Right lung (tissue), 5 donors: Measurements from ENCODE around the gene SFTPD. TPM values are rescaled to one million over a fixed set of nuclear protein-coding genes. Genes with fewer than 3 reads are reported as not detected.
"Not testable (repeated sequence)": the region's sequence is repeated elsewhere in the genome, so short reads cannot be mapped to it uniquely, and the experiment has no call there.

Source experiments
- DNase-seq, 2 donors: peaks; one replicate each; pipeline ENCODE4 v3.0.0-alpha.2; 2013
- polyA plus RNA-seq, 5 donors: library from polyadenylated mRNA; unstranded; fragments of 120-200 nt; gene quantifications; one replicate each; pipeline versions ENCODE4 v1.2.1 to v1.2.3, GENCODE V29; 2013; ENCODE audit warnings: inconsistent platforms in 1 of 5, low replicate concordance in 1 of 5; ENCODE audit not compliant: insufficient read length in 5 of 5, insufficient read depth in 1 of 5

The SFTPD gene
- polyA plus RNA-seq, 5 donors = 5.6 to 11.5 (median 9.6) TPM

DNA sequence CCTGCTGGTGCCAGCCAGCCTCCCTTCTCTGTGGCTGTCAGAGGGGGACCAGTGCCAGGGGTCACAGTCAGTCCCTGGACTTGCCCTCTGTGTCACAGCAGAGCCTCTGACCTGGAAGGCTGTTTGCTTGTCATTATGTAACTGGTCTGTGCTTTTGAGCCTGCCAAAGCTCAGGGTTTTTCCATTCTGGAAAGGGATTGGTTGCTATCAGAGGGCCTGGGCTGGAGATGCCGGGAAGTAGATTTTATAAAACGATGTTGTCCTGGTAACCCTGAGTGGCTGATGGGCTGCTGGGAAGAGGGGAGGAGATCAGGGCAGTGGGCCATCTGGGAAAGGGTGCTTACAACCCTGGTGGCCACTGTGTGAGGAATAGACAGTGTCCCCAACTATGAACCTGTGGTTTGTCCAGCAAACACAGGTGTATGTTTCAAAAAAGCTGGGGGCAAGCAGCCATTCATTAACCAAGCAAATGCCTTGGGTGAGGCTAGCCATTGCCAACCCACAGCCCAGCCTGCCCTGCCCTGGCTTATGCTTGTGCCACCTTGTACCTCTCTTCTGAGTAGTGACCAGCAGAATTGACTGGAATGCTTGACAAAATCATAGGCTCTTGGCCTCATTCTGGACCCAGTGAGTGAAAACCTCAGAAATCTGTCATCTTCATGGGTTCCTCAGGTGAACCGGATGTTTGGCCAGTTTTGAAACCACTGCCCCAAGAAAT is 21.6 kb downstream of the SFTPD start:
- no peak for DNase-seq

DNA sequence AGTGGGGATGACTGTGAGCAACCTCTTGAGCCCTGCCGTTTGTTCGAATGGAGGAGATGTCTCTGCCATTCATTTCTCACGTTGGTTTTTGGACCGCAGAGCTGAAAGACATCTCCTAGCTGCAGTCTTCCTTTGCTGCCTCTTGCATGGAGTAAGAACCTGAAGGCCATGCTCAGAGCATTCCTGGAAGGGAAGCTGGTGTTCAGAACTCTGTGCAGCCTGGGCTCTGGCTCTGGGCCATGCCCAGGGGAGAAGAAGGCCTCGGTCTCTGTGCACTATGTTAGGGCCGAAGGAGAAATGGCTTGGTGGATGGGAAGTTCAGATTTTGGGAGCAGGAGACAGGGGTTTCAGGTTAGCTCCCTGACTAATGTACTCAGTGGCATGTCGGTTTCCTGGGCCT is 22.9 kb downstream of the SFTPD start:
- no peak for DNase-seq

DNA sequence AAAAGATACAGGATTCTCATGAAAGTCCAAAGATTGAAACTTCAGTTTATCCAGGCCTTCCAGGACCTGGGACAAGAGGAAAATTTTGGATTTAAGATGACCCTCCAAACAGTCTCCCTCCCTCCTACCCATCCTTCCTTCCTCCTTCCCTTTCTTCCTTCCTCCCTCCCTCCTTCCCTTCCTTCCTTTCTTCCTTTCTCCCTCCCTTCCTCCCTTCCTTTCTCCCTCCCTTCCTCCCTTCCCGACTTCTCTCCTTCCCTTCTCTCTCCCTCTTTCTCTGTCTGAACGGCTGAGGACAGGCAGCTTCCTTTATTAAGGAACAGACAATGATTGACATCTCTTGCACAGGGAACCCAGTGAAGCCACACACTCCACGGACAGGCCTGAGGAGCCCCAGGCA is 23.3 kb downstream of the SFTPD start:
- DNase-seq = no peak

DNA sequence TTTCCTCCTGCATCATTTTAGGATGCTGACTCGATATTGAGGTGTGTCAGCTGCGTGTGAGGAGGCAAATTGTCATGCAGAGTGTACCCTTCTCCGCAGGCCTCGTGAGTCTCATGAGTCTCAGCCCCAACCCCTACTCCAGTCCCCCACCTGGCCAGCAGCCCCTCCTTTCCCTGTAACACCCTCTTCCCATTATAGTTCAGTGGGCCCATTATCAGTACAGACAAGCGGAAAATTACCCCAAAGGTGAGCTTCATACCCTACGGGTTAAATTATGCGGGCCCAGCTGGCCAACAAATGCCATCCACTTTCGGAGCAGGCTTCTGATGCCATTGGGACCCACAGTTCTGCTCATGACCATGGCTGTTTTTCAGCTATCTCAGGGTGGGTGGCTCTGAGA is 25.2 kb downstream of the SFTPD start:
- DNase-seq = no peak

DNA sequence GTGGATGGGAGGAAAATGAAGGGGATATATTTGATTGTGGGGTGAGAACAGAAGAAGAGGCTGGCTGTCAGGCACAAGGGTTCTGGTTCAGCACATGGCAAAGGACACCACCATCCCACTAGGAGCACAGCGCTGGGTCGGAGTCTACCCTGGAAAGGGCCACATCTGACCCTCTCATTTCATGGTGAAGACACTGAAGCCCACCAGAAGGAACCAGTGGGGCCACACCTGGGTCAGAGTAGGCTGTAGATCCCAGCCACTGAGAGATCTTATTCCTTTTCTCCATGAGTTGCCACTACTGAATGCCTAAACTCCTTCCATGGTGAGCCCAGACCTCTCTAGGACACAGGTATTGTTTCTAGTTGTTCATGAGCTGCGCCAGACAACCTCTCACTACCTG is 25.8 kb downstream of the SFTPD start:
- DNase-seq = no peak

DNA sequence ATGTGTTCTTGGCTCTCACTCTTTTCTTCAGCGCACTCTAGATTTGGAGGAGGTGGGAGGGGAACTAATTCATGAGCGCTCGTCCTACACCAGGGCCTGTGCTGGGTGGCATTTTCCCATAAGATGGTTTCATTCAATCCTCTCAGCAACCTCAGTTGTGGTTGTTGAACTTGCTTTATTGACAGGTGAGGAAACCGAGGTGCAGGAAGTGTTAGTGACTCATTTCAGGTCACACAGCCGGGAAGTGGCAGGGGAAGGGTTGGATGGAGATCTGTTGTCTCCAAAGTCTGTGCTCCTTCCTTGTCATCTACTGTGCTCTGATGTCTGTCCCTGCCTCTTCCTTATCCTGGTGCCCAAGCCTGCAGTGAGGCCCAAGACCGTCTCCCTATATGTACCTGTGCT is 26.9 kb downstream of the SFTPD start:
- not testable (repeated sequence) for DNase-seq

DNA sequence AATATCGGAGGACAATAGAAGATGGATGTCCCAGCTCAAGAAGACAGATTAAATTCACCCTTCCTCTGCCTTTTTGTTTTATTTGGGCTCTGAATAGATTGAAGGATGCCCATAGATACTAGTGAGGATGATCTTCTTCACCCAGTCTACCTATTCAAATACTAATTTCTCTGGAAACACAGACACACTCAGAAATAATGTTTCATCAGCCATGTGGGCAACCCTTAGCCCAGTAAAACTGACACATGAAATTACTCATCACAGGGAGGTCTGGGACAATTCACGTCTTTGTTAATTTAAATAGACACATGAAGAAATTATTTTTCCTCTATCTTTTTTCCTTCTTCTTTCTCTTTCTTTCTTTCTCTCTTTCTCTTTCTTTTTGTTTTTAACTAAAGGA is 33.1 kb downstream of the SFTPD start:
- DNase-seq = not testable (repeated sequence)

DNA sequence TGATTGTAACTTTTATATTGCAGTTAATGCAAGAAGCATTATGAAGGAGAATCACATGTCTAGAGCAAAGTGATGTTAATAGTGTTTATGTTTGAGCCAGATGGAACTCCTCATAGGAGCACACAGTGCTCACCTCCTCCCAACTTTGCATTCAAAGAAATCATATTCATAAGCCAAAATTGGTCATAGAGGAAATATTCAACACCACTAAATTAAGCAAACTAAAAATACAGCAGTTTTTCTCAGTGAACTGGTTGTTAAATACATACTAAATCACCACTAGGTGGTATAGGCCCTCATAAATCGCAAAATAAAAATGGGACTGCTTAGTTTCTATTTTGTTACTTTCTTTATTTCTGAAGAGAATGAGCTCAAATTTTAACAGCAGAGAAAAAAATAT is 34.4 kb downstream of the SFTPD start:
- not testable (repeated sequence) for DNase-seq

DNA sequence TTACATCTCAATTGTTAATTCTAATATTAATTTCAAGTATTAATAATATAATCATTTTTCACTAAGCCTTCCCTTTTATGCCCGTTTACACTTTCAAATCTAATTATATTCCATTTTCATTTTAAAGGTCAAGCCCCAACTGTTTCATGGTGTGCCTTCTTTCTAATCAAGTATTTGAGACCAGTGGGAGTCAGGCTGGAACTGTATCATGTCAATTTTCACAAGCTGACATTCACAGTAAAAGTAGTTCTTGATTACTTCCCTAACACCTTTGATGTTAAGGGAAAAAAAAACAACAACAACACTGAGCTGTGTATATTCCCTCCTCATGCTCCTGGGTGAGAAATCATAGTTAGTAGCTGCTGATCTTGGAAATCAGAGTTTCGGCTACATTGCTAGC is 38.1 kb downstream of the SFTPD start:
- DNase-seq = no peak

DNA sequence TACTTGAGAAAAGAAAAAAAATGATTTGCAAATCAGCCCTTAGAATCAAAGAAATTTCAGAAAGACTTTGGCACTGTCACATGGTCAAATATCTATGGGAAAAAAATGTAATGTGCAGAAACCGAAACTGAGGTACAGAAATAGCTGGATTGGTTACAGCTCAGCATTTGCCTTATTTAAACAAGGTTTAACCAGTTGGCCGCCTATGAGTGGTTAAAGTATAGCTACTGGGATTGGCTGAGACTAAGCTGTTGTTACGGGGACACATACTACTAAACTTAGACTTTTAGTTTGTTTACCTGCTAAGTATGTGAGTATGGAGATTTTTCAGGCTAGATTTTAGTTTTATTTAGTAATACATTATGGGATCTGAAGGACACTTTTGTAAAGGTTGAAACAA is 38.6 kb downstream of the SFTPD start:
- DNase-seq = no peak

DNA sequence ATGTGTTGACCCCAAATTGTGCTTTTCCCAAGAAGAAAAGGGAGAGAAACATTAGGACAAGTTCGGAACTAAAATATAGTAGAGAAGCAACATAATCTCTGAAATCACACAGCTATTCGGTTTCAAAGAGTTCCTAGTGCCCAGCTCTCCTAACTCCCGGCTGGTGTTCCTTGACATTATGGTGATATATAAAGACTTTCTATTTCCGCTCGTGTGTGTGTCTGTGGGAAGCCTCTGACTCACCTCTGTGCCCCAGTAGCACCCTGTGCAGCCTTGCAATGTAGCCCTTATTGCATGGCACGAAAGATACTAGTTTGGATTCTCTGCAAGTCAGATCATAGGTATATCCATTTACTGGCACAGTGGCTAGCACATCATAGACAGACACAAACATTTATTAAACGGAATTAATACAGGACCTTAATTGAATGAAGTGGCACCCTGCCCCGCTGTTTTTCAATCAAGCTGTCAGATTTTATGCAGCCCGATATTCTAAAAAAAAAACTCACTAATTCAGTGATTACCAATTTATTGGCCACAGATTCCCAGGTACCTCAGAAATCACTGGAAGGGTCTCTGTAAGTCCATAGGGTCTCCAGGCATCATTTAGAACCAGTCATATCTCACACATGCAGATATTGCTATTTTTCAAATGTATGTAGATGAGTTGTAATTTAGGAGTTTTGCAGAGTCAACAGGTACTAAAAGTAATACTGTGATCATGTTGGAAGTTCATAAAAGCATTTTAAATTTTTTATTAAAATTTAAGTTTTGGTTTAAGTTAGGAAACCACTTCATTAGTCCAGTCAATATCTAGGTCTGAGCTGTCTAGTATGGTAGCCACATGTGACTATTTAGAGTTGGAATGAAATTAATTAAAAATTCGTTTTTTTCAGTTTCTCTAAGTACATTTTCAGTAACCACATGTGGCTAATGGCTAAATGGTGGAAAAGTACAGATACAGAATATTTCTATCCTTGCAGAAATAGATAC is 43.3 kb downstream of the SFTPD start:
- peak in 1 of 2 donors; percentile 10 for DNase-seq

DNA sequence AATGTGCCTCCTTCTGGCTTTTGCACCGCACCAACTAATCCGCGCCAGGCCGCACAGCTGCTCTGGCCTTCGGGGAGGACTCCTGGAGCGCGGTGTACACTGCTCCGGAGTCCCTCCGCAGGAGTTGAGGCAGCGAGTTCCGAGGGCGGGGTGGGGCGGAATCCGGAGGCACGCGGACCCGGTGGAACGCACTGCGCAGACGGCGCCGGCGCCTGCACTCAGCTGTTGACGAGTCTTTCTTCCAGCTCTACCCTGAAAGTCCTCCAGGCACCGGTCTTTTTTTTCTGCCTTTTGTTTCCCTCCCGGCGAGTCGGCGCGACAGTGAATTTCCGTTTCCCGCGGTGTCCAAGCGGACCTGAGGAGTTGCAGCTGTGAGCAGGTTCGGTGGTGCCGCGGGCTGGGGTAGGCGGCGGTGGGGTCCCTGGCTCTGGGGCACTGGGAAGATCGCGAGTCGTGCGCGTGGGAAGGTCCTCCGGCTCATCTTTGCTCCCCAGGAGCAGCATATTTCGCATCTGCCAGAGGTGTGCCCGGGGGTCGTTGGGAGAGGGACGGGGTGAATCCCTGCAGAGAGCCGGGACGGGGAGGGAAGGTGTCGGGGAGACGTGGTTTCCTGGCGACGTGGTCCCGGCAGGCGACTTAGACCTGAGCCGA is 44.1 kb downstream of the SFTPD start:
- DNase-seq = peak; percentile 61 to 70

DNA sequence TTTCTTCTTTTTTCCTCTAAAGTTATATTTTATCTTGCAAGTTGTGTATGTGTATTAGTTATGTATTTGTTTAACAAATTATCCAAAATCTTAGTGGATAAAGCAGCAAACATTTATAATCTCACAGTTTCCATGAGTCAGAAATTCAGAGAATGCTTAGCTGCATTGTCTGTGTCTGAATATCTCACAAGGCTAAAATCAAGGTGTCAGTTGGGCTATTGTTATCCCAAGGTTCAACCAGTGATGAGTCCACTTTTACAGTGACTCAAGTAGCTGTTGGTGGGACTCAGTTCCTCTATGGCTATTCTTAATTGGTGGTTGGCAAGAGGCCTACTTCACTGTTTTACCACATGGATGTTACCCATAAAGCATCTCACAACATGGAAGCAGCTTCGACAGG is 47.3 kb downstream of the SFTPD start:
- DNase-seq = not testable (repeated sequence)

DNA sequence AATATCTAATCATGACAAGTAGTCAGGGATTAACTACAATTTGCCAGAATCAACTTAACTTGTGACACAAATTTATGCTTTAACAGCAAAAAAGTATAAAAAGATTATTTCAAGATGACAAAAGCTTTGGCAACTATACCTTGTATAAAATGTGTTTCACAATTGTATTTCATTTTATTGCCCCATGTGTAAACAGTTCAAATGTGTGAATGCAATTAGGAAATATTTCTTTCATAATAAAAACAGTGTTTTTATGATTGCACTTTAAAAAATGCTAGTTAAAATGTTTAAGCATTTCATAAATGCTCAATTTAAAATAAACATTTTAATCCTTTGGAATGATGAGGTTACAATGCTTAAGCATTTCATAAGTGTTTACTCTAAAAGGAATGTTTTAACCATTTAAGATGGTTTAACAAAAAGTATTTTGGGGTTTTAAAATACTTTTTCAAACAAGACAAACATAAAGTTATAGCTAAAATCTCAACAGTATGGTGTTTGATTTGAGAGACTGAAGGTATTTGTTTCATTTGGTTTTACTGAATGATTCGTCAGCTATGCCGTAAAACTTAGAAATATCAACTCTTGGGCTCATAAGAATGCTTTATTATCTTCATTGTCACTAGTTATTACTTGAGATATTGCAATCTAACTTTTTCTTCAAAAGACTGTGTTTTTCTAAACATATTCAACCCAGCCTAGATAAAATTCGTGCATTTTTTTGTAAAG is 50.1 kb downstream of the SFTPD start:
- DNase-seq = no peak

DNA sequence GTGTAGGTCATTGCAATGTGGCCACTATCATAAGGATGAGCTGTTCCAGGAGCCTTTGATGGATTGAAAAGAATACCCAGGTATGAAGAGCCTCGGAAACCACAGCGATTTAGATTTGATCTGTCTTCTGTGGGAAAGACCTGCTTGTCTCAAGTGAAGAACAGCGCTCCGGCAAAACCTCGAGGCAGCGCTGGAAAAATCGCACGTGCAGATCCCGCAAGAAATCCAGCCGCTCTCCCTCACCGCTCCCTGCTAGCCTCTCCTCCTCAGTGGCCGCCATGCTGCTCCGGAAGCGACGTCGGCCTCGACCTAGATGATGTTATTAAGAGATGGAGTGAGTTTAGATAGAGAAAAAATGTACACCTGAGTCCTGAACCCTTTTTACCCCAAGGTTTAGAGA is 56.0 kb downstream of the SFTPD start:
- not testable (repeated sequence) for DNase-seq

DNA sequence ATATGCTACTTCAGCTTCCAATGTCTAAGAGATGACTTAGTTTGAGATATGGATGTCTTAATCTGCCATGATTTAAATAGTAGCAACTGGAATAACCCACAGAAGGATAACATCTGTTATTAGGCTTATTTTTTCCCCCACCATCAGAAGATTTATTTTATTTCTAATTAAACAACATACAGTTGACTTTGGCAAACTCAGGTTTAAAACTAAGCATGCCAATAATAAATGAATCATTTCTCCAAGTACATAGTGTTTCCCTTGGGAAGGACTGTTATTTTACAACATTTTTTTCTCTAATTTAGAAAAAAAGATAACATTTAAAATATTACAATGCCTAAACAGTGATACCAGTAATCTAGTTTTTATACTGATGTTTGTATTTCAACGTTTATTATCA is 58.4 kb downstream of the SFTPD start:
- DNase-seq = no peak

DNA sequence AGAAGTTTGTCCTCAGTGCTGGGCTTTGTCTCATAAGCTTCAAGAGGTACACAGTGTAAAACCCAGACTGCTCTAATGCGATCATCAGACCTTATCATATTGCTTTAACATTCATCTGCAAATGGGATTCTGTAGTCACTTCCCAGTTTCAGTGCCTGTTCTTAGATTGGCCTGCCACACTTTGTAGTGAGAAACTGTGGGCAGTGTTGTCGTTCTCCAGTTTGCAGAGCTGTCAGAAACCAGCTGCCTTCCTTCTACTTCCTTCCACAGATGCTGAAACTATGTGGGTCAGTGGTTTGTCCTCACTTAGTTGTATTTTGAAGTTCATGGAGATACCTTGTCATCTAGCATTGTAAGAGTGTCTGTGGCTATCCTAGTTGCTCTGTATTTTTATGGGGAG is 59.9 kb downstream of the SFTPD start:
- DNase-seq = not testable (repeated sequence)
